Panc1 (cell line): Measurements from ENCODE around the gene TRABD2B. TPM values are rescaled to one million over a fixed set of nuclear protein-coding genes. Genes with fewer than 3 reads are reported as not detected.

Source experiments
- ATAC-seq: fragments of 200-7000 bp; cut with Tn5 transposase; 2 replicates; pipeline ENCODE4 v1.9.1; 2020; ENCODE audit warnings: mild to moderate bottlenecking, moderate library complexity
- BruUV-seq: library from RNA; stranded (reverse); fragments of 400-500 nt; replicated peaks from 2 replicates; lab custom pipeline; 2021; lab: Mats Ljungman, UMichigan
- CTCF ChIA-PET: fragments of 300-600 bp; sonication (Branson Sonifier 250); formaldehyde crosslinking; loops from one replicate; lab custom pipeline; 2022; ENCODE audit warnings: antibody characterized with exemption; lab: Charles Lee
- POLR2A ChIA-PET: fragments of 300-600 bp; sonication (Branson Sonifier 250); formaldehyde crosslinking; loops from one replicate; lab custom pipeline; 2022; ENCODE audit warnings: antibody characterized with exemption; lab: Charles Lee
- DNase-seq: peaks from one replicate; pipeline ENCODE4 v3.0.0-alpha.2; 2010; ENCODE audit warnings: low read depth, low spot score
- H3K27ac ChIP-seq: 2 replicates; pipeline ENCODE4 v1.5.1; 2011; ENCODE audit warnings: mild to moderate bottlenecking, low read length, inconsistent platforms
- H3K27me3 ChIP-seq: fragments of 200-500 bp; sonication (Bioruptor generic); 2 replicates; pipeline ENCODE4 v1.6.0; 2014; ENCODE audit warnings: low read length, inconsistent platforms; ENCODE audit not compliant: control insufficient read depth, insufficient read depth
- H3K36me3 ChIP-seq: fragments of 200-500 bp; sonication (Bioruptor generic); 2 replicates; pipeline ENCODE4 v1.5.1; 2014; ENCODE audit warnings: inconsistent platforms, mild to moderate bottlenecking, low read length, moderate library complexity; ENCODE audit not compliant: control insufficient read depth, insufficient read depth
- H3K4me1 ChIP-seq: 2 replicates; pipeline ENCODE4 v1.5.1; 2011; ENCODE audit warnings: inconsistent platforms, mild to moderate bottlenecking, low read length, moderate library complexity; ENCODE audit not compliant: control insufficient read depth, insufficient read depth
- H3K4me3 ChIP-seq, 2 experiments: 2 replicates each; pipeline ENCODE4 v1.5.1; 2011 to 2012; ENCODE audit warnings: low read depth in 2 of 2, low read length in 2 of 2, mild to moderate bottlenecking in 2 of 2, inconsistent platforms in 1 of 2, moderate library complexity in 1 of 2
- H3K9me3 ChIP-seq: fragments of 200-500 bp; sonication (Bioruptor generic); 2 replicates; pipeline ENCODE4 v1.5.1; 2014; ENCODE audit warnings: low read depth, mild to moderate bottlenecking, inconsistent platforms, low read length, moderate library complexity; ENCODE audit not compliant: control insufficient read depth, insufficient read depth
- CTCF ChIP-seq: fragments of 450-650 bp; IDR thresholded peaks from 2 replicates; pipeline ENCODE4 v1.5.1; 2017; ENCODE audit warnings: mild to moderate bottlenecking
- POLR2AphosphoS5 ChIP-seq: IDR thresholded peaks from 2 replicates; pipeline ENCODE4 v1.6.1; 2012; ENCODE audit warnings: mild to moderate bottlenecking, low read depth, low read length, moderate library complexity
- REST ChIP-seq, 2 experiments: IDR thresholded peaks; 2 replicates each; pipeline ENCODE4 v1.6.1; 2011 to 2012; ENCODE audit warnings: low read depth in 2 of 2, control low read depth in 1 of 2, low read length in 1 of 2, mild to moderate bottlenecking in 1 of 2, moderate library complexity in 1 of 2; ENCODE audit not compliant: insufficient read depth in 1 of 2
- SIN3A ChIP-seq: IDR thresholded peaks from 2 replicates; pipeline ENCODE4 v1.6.1; 2012; ENCODE audit warnings: low read depth, mild to moderate bottlenecking, low read length, moderate library complexity, borderline replicate concordance; ENCODE audit not compliant: insufficient read depth
- TCF7L2 ChIP-seq: IDR thresholded peaks from 2 replicates; pipeline ENCODE4 v1.6.1; 2011; ENCODE audit warnings: mild to moderate bottlenecking, low read depth, low read length, inconsistent platforms
- in situ Hi-C: cut with HindIII; loops from 2 replicates; pipeline ENCODE4 v1.10.0; 2016; ENCODE audit warnings: low sequenced_read_pairs, low pct_unique_long_range_greater_than_20kb
- intact Hi-C: fragments of 100-400 bp; cut with micrococcal nuclease; formaldehyde crosslinking; loops from one replicate; pipeline ENCODE4 v1.10.0; 2022; ENCODE audit not compliant: unreplicated experiment
- total RNA-seq: library from RNA; stranded (reverse); gene quantifications from one replicate; pipeline ENCODE4 v1.2.1, GENCODE V29; 2021; ENCODE audit not compliant: unreplicated experiment

TRABD2B gene
- total RNA-seq, 1 experiment from 2014 or later = not detected

- BruUV-seq = no TSS peak
- Histone ChIP-seq H3K27ac (no peak overlapping the region), H3K27me3 (peaks cover 10% of the 10 kb centered on the region; the same call in 1 of the 2 replicates), H3K9me3 (no peaks in the 10 kb centered on the region), H3K4me1 (no peaks in the 10 kb centered on the region), H3K4me3 (no peak overlapping the region), H3K36me3 (no peaks in the 10 kb centered on the region)
- ChIA-PET POLR2A (no interaction called here), CTCF (no interaction called here)
- intact Hi-C loops (no loop called here), in situ Hi-C loops (no loop called here)
- ATAC-seq (no peak), DNase-seq (no peak)
- no peak for TF ChIP-seq POLR2AphosphoS5
- TF ChIP-seq TCF7L2 = no peak
- no peak for TF ChIP-seq SIN3A
- no peak for TF ChIP-seq CTCF
- no peak for TF ChIP-seq REST (IDR thresholded peaks at IDR 0.05; ENCODE audit: insufficient read depth in 1 of 2, low read depth in 2 of 2, low read length in 1 of 2)
Measured at GRCh38 chr1:47843781-47844557, 153.2 kb downstream of the TRABD2B start.

GRCh38 chr1:47843059-47843458, 154.1 kb downstream of the TRABD2B start:
- Histone ChIP-seq H3K9me3 (no peaks in the 10 kb centered on the region), H3K36me3 (no peaks in the 10 kb centered on the region), H3K27ac (no peak overlapping the region), H3K4me3 (no peak overlapping the region), H3K27me3 (peaks cover 10% of the 10 kb centered on the region; the same call in 1 of the 2 replicates), H3K4me1 (no peaks in the 10 kb centered on the region)
- TF ChIP-seq SIN3A = no peak
- no peak for TF ChIP-seq CTCF
- TF ChIP-seq TCF7L2 = no peak
- no peak for TF ChIP-seq REST (IDR thresholded peaks at IDR 0.05; ENCODE audit: insufficient read depth in 1 of 2, low read depth in 2 of 2, low read length in 1 of 2)
- TF ChIP-seq POLR2AphosphoS5 = no peak
- ATAC-seq = no peak; the same call in 1 of the 2 replicates
- BruUV-seq = no TSS peak
- intact Hi-C loops (no loop called here), in situ Hi-C loops (no loop called here)
- POLR2A ChIA-PET = no interaction called here
- CTCF ChIA-PET = no interaction called here
- DNase-seq = no peak
